ENCODE measurements around the gene ACAA1.

The ACAA1 gene

GRCh38 chr3:38114875-38115644 is 21.9 kb downstream of the ACAA1 start:
- no peaks in the 10 kb centered on the region for H3K36me3 ChIP-seq (ENCODE audit: insufficient read depth, low read length)
- no peak overlapping the region for H3K4me3 ChIP-seq
- no peaks in the 10 kb centered on the region for H3K9me3 ChIP-seq (ENCODE audit: low read depth, low read length)
- no peak for TF ChIP-seq POLR2AphosphoS5 (IDR thresholded peaks at IDR 0.05; ENCODE audit: borderline replicate concordance, low read depth, low read length)
- TF ChIP-seq EZH2 (IDR thresholded peaks at IDR 0.05), result no peak
- TF ChIP-seq FOXP2 (optimal IDR thresholded peaks at IDR 0.05; ENCODE audit: control extremely low read depth, extremely low read length, insufficient read depth), result no peak
- no peak for DNase-seq (ENCODE audit: low read depth, low spot score)
- no peak overlapping the region for H3K27ac ChIP-seq
- H3K9ac ChIP-seq (ENCODE audit: insufficient read length), result no peak overlapping the region

- no peak overlapping the region for H3K4me3 ChIP-seq
- H3K27ac ChIP-seq, result no peak overlapping the region
- H3K36me3 ChIP-seq (ENCODE audit: insufficient read depth, low read length), result no peaks in the 10 kb centered on the region
- no peak for DNase-seq (ENCODE audit: low read depth, low spot score)
- H3K9me3 ChIP-seq (ENCODE audit: low read depth, low read length), result no peaks in the 10 kb centered on the region
- H3K9ac ChIP-seq (ENCODE audit: insufficient read length), result no peak overlapping the region
- no peak for TF ChIP-seq EZH2 (IDR thresholded peaks at IDR 0.05)
- no peak for TF ChIP-seq FOXP2 (optimal IDR thresholded peaks at IDR 0.05; ENCODE audit: control extremely low read depth, extremely low read length, insufficient read depth)
- no peak for TF ChIP-seq POLR2AphosphoS5 (IDR thresholded peaks at IDR 0.05; ENCODE audit: borderline replicate concordance, low read depth, low read length)
Measured at GRCh38 chr3:38114052-38114874, 22.7 kb downstream of the ACAA1 start.

GRCh38 chr3:38112378-38112761 is 24.6 kb downstream of the ACAA1 start:
- Histone ChIP-seq H3K9ac (ENCODE audit: insufficient read length) (no peak overlapping the region), H3K4me3 (no peak overlapping the region), H3K36me3 (ENCODE audit: insufficient read depth, low read length) (no peaks in the 10 kb centered on the region), H3K27ac (no peak overlapping the region), H3K9me3 (ENCODE audit: low read depth, low read length) (no peaks in the 10 kb centered on the region)
- DNase-seq (ENCODE audit: low read depth, low spot score), result no peak
- TF ChIP-seq EZH2 (IDR thresholded peaks at IDR 0.05), result no peak
- TF ChIP-seq FOXP2 (optimal IDR thresholded peaks at IDR 0.05; ENCODE audit: control extremely low read depth, extremely low read length, insufficient read depth), result no peak
- TF ChIP-seq POLR2AphosphoS5 (IDR thresholded peaks at IDR 0.05; ENCODE audit: borderline replicate concordance, low read depth, low read length), result no peak

- Histone ChIP-seq H3K9ac (ENCODE audit: insufficient read length) (no peak overlapping the region), H3K9me3 (ENCODE audit: low read depth, low read length) (no peaks in the 10 kb centered on the region), H3K36me3 (ENCODE audit: insufficient read depth, low read length) (no peaks in the 10 kb centered on the region), H3K4me3 (no peak overlapping the region), H3K27ac (no peak overlapping the region)
- DNase-seq (ENCODE audit: low read depth, low spot score), result no peak
- TF ChIP-seq EZH2 (IDR thresholded peaks at IDR 0.05) (no peak), FOXP2 (optimal IDR thresholded peaks at IDR 0.05; ENCODE audit: control extremely low read depth, extremely low read length, insufficient read depth) (no peak), POLR2AphosphoS5 (IDR thresholded peaks at IDR 0.05; ENCODE audit: borderline replicate concordance, low read depth, low read length) (no peak)
Measured at GRCh38 chr3:38111696-38112377, 25.1 kb downstream of the ACAA1 start.

GRCh38 chr3:38111201-38111600 is 25.7 kb downstream of the ACAA1 start:
- Histone ChIP-seq H3K27ac (no peak overlapping the region), H3K36me3 (ENCODE audit: insufficient read depth, low read length) (no peaks in the 10 kb centered on the region), H3K9ac (ENCODE audit: insufficient read length) (no peak overlapping the region), H3K4me3 (no peak overlapping the region), H3K9me3 (ENCODE audit: low read depth, low read length) (no peaks in the 10 kb centered on the region)
- DNase-seq (ENCODE audit: low read depth, low spot score), result no peak
- no peak for TF ChIP-seq FOXP2 (optimal IDR thresholded peaks at IDR 0.05; ENCODE audit: control extremely low read depth, extremely low read length, insufficient read depth)

- no peak for DNase-seq (ENCODE audit: low read depth, low spot score)
- Histone ChIP-seq H3K9ac (ENCODE audit: insufficient read length) (no peak overlapping the region), H3K9me3 (ENCODE audit: low read depth, low read length) (no peaks in the 10 kb centered on the region), H3K36me3 (ENCODE audit: insufficient read depth, low read length) (no peaks in the 10 kb centered on the region), H3K27ac (no peak overlapping the region), H3K4me3 (no peak overlapping the region)
- TF ChIP-seq EZH2 (IDR thresholded peaks at IDR 0.05) (no peak), FOXP2 (optimal IDR thresholded peaks at IDR 0.05; ENCODE audit: control extremely low read depth, extremely low read length, insufficient read depth) (no peak)
Measured at GRCh38 chr3:38110314-38111050, 26.4 kb downstream of the ACAA1 start.

DNA sequence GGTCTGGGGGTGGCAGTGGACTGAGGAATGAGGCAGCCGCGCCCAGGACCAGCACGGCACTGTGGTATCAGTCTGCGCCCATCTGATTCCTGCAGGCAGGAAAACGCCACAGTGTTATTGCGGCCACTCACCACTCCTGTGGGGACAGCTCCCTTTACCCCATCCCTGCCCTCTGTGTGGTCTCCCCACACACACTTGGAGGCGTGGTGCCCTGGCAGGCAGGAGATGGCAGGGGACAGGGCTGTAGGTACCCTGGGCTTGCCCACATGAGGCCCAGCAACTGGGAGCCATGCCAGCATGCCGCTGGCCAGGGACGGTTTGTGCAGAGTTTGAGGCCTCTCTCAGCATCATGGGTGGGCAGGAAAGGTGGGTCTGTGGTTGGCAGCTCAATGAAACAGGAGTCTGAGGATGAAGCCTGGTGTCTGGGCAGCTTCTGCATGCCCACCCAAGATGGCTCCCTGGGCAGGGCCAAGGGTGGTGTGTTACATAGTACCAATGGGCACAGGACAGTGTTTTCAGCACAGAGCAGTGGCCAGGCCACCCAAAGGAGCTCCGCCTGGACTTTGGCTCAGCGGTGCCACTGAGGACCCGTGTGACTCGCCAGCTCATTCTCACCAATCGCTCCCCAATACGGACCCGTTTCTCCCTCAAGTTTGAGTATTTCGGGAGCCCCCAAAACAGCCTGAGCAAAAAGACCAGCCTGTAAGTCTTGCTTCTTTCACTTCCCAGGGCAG is 27.2 kb downstream of the ACAA1 start:
- Histone ChIP-seq H3K27ac (no peak overlapping the region), H3K36me3 (ENCODE audit: insufficient read depth, low read length) (no peaks in the 10 kb centered on the region), H3K9ac (ENCODE audit: insufficient read length) (no peak overlapping the region), H3K9me3 (ENCODE audit: low read depth, low read length) (no peaks in the 10 kb centered on the region), H3K4me3 (no peak overlapping the region)
- DNase-seq (ENCODE audit: low read depth, low spot score), result no peak
- no peak for TF ChIP-seq FOXP2 (optimal IDR thresholded peaks at IDR 0.05; ENCODE audit: control extremely low read depth, extremely low read length, insufficient read depth)
- no peak for TF ChIP-seq POLR2AphosphoS5 (IDR thresholded peaks at IDR 0.05; ENCODE audit: borderline replicate concordance, low read depth, low read length)
- no peak for TF ChIP-seq EZH2 (IDR thresholded peaks at IDR 0.05)

Measured in SK-N-MC (cell line).